Measurements from ENCODE around the gene DIO2. TPM values are rescaled to one million over a fixed set of nuclear protein-coding genes. Genes with fewer than 3 reads are reported as not detected.

DIO2 gene
- polyA plus RNA-seq, 2 of the 4 experiments (the other 2 are of a cell fraction): 35.3 to 72.5 TPM

DNA sequence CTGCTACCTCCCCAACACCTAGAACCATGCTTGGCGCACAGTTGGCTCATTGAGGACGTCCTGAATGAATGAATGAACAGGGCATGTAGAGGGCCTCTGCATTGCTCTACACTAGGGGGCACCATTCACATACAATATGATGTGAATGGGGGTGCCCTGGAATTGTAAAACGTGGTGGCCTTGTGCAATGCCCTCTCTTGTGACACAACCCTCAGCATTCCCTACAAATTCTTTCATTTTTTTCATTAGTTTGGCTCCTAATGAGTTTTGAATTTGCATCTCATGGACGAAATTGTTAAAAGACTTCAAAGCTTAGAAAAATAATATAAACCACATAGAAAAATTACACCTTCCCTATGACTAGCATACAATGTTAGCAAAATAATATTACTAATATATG is 2.3 kb upstream of the DIO2 start (continued):
- TF ChIP-seq MAFK (IDR thresholded peaks at IDR 0.05; ENCODE audit: partially characterized antibody) (no peak), SMC3 (IDR thresholded peaks at IDR 0.05) (peak; percentile 77), HEYL (CRISPR knock-in tag; IDR thresholded peaks at IDR 0.05) (no peak), HOXB5 (CRISPR knock-in tag; IDR thresholded peaks at IDR 0.05) (0 out of 2 replicates have a peak, but pooled peaks have one; percentile 46), ESRRA (IDR thresholded peaks at IDR 0.05; ENCODE audit: borderline replicate concordance, low read length) (no peak), FOSB (CRISPR knock-in tag; IDR thresholded peaks at IDR 0.05) (no peak), FOSL2 (IDR thresholded peaks at IDR 0.05) (no peak), FOSL2 (CRISPR knock-in tag; IDR thresholded peaks at IDR 0.05) (0 out of 2 replicates have a peak, but pooled peaks have one; percentile 12), ZFP36 (IDR thresholded peaks at IDR 0.05; ENCODE audit: borderline replicate concordance, partially characterized antibody) (no peak), MYC (IDR thresholded peaks at IDR 0.05; ENCODE audit: borderline replicate concordance, low read length) (no peak), FOXS1 (CRISPR knock-in tag; IDR thresholded peaks at IDR 0.05) (no peak), HOXA7 (CRISPR knock-in tag; IDR thresholded peaks at IDR 0.05) (no peak), RCOR1 (IDR thresholded peaks at IDR 0.05; ENCODE audit: low read depth, low read length) (no peak), KDM1A (IDR thresholded peaks at IDR 0.05; ENCODE audit: low read depth) (no peak), NPAS2 (CRISPR knock-in tag; IDR thresholded peaks at IDR 0.05; ENCODE audit: borderline replicate concordance) (no peak), EHF (CRISPR knock-in tag; IDR thresholded peaks at IDR 0.05) (peak; percentile 62; the same call in 1 of the 2 replicates), EHMT2 (IDR thresholded peaks at IDR 0.05; ENCODE audit: low read depth) (no peak), NR3C1 (IDR thresholded peaks at IDR 0.05) (no peak), POLR2A (IDR thresholded peaks at IDR 0.05; ENCODE audit: low read length) (no peak), GATA3 (IDR thresholded peaks at IDR 0.05; ENCODE audit: borderline replicate concordance) (peak; percentile 40; the same call in 1 of the 2 replicates), CHD4 (IDR thresholded peaks at IDR 0.05; ENCODE audit: borderline replicate concordance) (no peak), RAD21 (conservative IDR thresholded peaks at IDR 0.05 in 1 of 2, IDR thresholded peaks at IDR 0.05 in 1 of 2) (peak; percentile 73 to 89), NFE2L2 (conservative IDR thresholded peaks at IDR 0.05; ENCODE audit: low read length) (no peak), CBX2 (IDR thresholded peaks at IDR 0.05; ENCODE audit: borderline replicate concordance, low read depth) (no peak), RARB (CRISPR knock-in tag; IDR thresholded peaks at IDR 0.05) (no peak), ZC3H11A (IDR thresholded peaks at IDR 0.05) (no peak), MAZ (IDR thresholded peaks at IDR 0.05; ENCODE audit: borderline replicate concordance, low read depth, low read length) (no peak), EP300 (IDR thresholded peaks at IDR 0.05) (no peak), CEBPB (IDR thresholded peaks at IDR 0.05) (peak; percentile 79 to 96; a peak in 3 of 4 replicates), ZSCAN20 (CRISPR knock-in tag; IDR thresholded peaks at IDR 0.05) (no peak)
- TF ChIP-seq, protein P1, sequence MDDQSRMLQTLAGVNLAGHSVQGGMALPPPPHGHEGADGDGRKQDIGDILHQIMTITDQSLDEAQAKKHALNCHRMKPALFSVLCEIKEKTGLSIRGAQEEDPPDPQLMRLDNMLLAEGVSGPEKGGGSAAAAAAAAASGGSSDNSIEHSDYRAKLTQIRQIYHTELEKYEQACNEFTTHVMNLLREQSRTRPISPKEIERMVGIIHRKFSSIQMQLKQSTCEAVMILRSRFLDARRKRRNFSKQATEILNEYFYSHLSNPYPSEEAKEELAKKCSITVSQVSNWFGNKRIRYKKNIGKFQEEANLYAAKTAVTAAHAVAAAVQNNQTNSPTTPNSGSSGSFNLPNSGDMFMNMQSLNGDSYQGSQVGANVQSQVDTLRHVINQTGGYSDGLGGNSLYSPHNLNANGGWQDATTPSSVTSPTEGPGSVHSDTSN (IDR thresholded peaks at IDR 0.05): no peak
- TF ChIP-seq, protein P2, sequence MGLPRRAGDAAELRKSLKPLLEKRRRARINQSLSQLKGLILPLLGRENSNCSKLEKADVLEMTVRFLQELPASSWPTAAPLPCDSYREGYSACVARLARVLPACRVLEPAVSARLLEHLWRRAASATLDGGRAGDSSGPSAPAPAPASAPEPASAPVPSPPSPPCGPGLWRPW (IDR thresholded peaks at IDR 0.05): 0 out of 2 replicates have a peak, but pooled peaks have one; percentile 18
- TF ChIP-seq, protein P3, sequence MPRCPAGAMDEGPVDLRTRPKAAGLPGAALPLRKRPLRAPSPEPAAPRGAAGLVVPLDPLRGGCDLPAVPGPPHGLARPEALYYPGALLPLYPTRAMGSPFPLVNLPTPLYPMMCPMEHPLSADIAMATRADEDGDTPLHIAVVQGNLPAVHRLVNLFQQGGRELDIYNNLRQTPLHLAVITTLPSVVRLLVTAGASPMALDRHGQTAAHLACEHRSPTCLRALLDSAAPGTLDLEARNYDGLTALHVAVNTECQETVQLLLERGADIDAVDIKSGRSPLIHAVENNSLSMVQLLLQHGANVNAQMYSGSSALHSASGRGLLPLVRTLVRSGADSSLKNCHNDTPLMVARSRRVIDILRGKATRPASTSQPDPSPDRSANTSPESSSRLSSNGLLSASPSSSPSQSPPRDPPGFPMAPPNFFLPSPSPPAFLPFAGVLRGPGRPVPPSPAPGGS (IDR thresholded peaks at IDR 0.05): no peak
- TF ChIP-seq, protein P4, sequence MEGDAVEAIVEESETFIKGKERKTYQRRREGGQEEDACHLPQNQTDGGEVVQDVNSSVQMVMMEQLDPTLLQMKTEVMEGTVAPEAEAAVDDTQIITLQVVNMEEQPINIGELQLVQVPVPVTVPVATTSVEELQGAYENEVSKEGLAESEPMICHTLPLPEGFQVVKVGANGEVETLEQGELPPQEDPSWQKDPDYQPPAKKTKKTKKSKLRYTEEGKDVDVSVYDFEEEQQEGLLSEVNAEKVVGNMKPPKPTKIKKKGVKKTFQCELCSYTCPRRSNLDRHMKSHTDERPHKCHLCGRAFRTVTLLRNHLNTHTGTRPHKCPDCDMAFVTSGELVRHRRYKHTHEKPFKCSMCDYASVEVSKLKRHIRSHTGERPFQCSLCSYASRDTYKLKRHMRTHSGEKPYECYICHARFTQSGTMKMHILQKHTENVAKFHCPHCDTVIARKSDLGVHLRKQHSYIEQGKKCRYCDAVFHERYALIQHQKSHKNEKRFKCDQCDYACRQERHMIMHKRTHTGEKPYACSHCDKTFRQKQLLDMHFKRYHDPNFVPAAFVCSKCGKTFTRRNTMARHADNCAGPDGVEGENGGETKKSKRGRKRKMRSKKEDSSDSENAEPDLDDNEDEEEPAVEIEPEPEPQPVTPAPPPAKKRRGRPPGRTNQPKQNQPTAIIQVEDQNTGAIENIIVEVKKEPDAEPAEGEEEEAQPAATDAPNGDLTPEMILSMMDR (IDR thresholded peaks at IDR 0.05): peak; percentile 62
- TF ChIP-seq, protein P5, sequence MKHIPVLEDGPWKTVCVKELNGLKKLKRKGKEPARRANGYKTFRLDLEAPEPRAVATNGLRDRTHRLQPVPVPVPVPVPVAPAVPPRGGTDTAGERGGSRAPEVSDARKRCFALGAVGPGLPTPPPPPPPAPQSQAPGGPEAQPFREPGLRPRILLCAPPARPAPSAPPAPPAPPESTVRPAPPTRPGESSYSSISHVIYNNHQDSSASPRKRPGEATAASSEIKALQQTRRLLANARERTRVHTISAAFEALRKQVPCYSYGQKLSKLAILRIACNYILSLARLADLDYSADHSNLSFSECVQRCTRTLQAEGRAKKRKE (CRISPR knock-in tag; IDR thresholded peaks at IDR 0.05; ENCODE audit: low read depth): 0 out of 2 replicates have a peak, but pooled peaks have one; percentile 55
